PFSK-1 (cell line): ENCODE measurements around the gene TMPRSS9.

Source experiments
- POLR2AphosphoS5 ChIP-seq: IDR thresholded peaks from 2 replicates; pipeline ENCODE4 v1.6.1; 2012; ENCODE audit warnings: low read depth, mild to moderate bottlenecking, control low read depth, low read length, moderate library complexity
- SIN3A ChIP-seq: IDR thresholded peaks from 2 replicates; pipeline ENCODE4 v1.6.1; 2012; ENCODE audit warnings: mild to moderate bottlenecking, low read length, moderate library complexity, borderline replicate concordance; ENCODE audit not compliant: insufficient read depth
- TAF1 ChIP-seq: IDR thresholded peaks from 2 replicates; pipeline ENCODE4 v1.6.1; 2012; ENCODE audit warnings: low read length, control low read depth, borderline replicate concordance; ENCODE audit not compliant: insufficient read depth

GRCh38 chr19:2311093-2311492, 49.0 kb upstream of the TMPRSS9 start:
- TF ChIP-seq SIN3A (no peak), POLR2AphosphoS5 (no peak), TAF1 (no peak)
